HG03521 (cell line): ENCODE data around the gene PNLIP.

Experiments used
- ATAC-seq: cut with Tn5 transposase; IDR thresholded peaks from one replicate; pipeline ENCODE4 v1.9.1; 2021; ENCODE audit warnings: mild to moderate bottlenecking, moderate library complexity; ENCODE audit not compliant: unreplicated experiment

The PNLIP gene

DNA sequence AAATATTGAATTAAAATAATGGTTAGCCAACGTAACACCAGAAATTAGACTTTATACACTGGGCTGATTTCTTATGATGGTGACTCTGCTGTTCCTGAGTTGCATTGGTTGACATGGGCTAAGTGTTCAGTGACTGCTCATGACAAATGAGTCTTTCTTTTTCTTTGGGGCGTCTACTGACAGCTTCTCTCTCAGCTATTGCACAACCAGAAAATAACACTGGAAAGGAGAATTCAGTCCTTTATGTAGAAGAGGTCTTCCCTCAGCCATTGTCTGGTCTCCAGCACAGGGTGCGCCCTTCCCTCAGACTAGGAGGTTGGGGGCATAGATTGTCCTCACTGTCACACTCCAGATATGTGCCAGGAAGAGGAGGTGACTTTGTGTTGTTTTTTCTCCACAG, 21.6 kb downstream of the PNLIP start:
- no peak for ATAC-seq

DNA sequence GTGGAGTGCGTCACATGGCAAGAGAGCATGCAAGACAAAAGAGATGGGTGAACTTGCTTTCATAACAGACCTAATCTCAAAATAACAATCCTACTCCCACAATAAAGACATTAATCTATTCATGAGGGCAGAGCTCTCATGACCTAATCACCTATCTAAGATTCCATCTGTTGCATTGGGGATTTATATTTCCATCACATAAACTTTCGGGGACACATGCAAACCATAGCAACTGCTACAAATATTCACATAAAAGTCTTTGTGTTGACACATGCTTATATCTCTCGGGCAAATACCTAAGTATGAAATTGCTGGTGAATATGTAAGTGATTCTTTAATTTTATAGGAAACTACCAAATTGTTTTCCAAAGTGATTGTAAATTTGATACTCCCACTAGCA, 29.1 kb downstream of the PNLIP start:
- ATAC-seq = no peak

- no peak for ATAC-seq
Observed at GRCh38 chr10:116587878-116588591, 42.3 kb downstream of the PNLIP start.

GRCh38 chr10:116588995-116589394, 43.3 kb downstream of the PNLIP start:
- no peak for ATAC-seq

GRCh38 chr10:116589926-116590325, 44.2 kb downstream of the PNLIP start:
- ATAC-seq = no peak

- no peak for ATAC-seq
Observed at GRCh38 chr10:116590590-116591444, 45.1 kb downstream of the PNLIP start, which contains the start of gene PNLIPRP1. TSS of gene PNLIPRP1 (plus strand) at chr10:116590959. CDS start at chr10:116591130, 171 bp downstream.

GRCh38 chr10:116593139-116593740, 47.5 kb downstream of the PNLIP start:
- ATAC-seq = no peak

DNA sequence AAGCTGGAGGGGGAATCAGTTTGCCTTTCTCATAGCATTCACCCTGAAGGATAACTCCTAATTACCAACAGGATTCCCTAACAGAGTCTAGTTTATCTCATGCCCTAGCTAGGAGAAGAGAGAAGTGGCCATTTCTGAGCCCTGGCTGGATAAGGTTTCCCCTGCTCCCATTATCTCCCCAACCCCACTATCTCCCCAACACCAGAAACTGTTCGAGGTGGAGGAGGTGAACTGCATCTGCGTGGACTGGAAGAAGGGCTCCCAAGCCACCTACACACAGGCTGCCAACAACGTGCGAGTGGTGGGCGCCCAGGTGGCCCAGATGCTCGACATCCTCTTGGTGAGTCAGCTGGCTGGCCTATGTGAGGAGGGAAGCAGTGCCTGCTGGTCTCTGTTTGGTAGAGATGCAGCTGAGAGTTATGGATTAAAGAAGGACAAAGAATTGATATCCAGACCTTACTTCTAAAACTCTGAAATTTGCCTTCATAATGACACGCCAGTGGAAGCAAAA, 48.8 kb downstream of the PNLIP start:
- ATAC-seq = no peak

DNA sequence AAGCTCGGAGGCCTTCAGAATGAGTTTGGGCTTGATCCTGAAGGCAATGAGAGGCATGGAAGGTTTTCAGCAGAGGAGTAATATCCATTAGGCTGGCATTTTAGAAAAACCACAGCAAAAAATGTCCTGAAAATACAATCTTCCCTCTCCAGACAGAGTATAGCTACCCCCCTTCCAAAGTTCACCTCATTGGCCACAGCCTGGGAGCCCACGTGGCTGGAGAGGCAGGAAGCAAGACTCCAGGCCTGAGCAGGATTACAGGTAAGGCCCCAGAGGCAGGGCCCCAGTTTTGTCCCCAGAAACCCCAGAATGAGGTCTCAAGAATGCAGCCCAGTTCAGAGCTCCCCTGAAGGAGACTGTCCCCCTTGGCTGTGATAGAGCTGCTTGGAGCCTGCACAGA, 50.3 kb downstream of the PNLIP start:
- ATAC-seq = no peak

DNA sequence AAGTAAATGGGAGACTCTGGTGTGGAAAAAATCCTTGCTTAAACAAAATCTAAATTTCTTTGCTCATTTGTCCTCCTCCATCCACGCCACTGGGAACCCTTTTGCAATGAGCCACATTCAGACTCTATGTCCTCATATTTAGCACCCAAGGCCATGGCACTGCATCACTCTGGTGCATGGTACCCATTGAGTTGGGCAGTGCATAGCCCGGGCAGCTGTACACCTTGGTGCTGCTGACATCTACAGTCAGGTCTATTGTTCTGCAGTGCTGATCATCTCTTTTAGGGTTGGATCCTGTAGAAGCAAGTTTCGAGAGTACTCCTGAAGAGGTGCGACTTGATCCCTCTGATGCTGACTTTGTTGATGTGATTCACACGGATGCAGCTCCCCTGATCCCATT, 51.8 kb downstream of the PNLIP start:
- ATAC-seq = no peak

DNA sequence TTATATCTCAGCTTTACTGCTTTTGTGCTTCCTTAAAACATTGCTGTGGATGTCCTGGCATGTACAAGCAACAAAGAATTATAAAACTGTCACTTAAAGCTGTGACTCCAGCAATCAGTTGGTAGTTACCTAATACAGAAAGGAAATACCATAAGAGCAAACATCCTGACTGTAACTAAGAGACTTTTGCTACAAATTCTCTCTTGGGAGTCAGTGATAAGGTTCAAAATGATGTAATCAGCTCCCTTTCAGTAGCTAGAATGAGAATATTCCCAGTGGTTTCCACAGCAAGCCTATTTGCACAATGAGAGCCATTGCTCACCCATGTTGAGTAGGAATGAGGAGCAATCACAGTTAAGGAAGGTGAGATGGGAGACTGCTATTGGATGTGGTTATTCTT, 52.6 kb downstream of the PNLIP start:
- no peak for ATAC-seq

- ATAC-seq = no peak
Observed at GRCh38 chr10:116599991-116600390, 54.3 kb downstream of the PNLIP start.

GRCh38 chr10:116602648-116603400, 57.1 kb downstream of the PNLIP start:
- ATAC-seq = no peak

DNA sequence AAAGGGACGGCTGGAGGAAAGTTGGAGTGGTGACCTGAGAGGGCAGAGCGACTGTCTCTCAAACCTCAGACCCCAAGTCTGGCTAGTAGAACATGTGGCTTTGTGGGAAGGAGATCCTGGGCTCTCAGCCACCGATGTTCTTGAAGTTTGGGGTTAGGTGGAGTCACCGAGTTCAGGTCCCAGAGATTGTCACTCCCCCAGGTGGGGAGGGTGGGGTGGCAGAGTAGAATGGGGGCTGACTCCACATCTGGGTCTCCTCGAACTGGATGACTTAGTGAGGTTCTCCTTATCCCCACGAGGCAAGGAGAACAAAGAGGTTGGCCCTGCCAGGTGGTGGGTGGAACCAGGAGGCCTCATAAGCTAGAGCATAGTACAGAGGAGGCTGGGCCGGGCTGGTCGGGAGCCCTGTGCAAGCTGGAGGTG, 60.3 kb downstream of the PNLIP start:
- no peak for ATAC-seq

- no peak for ATAC-seq
Observed at GRCh38 chr10:116607336-116607735, 61.6 kb downstream of the PNLIP start.

DNA sequence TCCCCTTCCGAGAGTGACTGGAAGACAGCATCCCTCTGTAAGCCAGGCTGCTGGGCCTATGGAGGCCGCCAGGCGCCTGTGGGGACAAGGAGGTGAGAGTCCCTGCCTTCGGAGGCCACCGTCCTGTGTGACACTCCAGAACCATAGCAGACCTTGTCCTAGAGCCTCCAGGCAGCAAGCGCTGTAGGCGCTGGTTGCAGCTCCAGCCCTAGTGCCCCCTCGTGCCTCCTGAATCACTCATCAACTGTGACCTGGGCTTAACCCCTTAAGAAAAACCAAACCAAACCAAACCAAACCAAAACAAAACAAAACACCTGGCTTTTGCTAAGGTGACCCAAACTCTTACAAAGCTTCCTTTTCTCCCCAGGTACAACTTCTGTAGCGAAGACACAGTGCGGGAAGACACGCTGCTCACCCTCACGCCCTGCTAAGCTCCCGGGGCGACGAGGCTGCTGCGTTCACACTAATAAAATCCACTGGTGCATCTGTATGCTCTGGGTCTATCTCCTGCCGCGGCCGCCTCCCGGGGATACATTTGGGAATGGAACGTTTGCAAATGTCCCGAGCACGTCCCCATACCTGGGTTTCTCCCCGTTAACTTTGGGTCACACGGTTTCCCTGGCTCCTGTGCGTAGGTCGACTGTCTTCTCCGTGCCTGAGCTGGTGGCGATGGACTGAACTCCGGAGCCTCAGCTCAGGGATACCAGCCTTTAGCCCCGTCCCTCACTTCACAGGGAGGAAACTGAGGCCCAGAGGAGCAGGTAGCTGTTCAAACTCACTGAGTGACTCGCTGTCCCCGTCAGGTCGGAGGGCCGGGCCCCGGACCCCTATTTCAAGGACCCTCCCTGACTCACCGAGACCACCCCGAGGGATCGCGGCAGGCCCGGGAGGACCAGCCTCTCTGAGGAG, 63.2 kb downstream of the PNLIP start:
- no peak for ATAC-seq

DNA sequence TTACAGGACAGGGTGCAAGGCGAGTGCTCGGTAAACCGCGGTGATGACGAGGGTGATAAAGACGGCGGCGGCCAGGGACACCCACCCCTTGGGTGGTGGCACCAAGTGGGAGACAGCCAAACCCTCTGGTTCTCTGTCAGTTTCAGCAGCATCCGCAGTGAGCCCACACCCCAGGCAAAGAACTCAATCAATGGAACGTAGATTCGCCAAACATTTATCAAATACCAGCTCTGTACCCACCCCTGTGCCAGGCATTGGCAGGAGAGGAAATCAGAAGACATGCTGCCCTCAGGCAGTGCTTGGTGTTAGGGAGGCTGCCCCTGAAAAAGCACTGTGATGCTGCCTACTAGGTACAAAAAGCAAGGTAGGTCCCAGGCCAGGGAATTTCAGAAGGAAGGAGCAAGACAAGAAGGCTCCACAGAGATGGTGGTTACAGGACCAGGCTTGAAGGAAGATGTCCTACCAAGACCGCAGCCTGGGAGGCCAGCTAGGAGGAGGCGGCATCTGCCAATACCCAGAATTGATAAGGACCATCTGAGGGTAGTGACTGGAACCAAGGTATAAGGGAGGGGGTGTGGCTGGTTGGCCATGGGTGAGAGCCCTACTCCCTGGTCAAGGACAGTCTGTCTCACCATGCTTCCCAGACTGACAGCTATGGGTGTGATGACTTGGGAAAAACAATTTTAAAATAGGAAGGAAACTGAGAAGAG, 64.9 kb downstream of the PNLIP start:
- no peak for ATAC-seq

DNA sequence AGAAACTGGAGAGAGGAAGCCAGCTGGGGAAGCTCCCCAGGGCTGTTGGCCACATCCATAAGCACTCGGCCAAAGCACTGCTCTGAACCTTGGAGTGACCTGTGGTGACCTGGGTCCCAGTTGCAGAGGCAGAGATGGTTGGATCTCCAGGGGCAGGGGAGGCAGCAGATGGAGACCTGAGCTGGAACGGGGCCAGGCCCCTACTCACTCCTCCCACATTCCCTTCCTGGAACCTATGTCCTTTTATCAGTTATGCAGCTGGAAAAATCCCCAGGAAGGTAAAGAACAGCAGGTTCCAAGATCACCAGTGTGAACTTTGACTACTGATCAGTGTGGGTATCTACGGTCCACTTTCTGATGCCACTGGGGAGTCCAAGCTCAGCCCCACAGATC, 65.4 kb downstream of the PNLIP start:
- no peak for ATAC-seq

DNA sequence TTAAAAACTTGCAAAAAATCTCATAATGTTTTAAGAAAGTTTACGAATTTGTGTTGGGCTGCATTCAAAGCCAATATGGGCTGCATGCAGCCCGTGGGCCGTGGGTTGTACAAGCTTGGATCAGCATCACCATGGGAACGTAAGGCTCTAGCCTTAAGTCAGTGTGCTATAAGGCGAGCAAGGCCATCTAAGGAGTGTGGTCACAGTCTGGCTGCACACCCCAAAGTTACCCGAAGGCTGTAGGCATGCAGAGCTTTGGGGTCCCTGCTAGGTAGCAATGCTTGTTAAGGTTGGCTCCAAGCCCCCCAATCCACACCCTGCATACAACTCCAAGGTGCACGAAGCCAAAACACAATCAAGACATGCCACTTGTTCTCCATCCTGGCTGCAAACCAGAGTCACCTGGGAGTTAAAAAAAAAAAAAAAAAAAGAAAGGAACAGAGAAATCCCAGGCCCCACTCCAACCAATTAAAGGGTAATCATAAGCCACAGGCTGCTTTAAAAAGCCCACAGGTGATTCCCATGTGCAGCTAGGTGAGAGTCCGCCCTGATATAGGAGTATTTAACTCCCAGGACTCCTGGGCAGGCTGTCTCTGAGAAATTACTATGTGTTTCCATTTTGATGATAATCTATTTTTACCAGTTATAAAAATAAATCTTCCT, 66.5 kb downstream of the PNLIP start:
- ATAC-seq = no peak
